H9 (cell line): ENCODE data around the gene B3GNT7. TPM values are rescaled to one million over a fixed set of nuclear protein-coding genes. Genes with fewer than 3 reads are reported as not detected.

ENCODE experiments used
- DNase-seq: peaks from one replicate; pipeline ENCODE4 v3.0.0-alpha.2; 2017
- H2AFZ ChIP-seq: one replicate; pipeline ENCODE4 v1.6.1; 2013; ENCODE audit warnings: mild to moderate bottlenecking, low read length, control low read depth, moderate library complexity
- H2AK5ac ChIP-seq: 2 replicates; pipeline ENCODE4 v1.6.1; 2013; ENCODE audit warnings: low read length, control low read depth, mixed read lengths; ENCODE audit not compliant: insufficient read length
- H2BK120ac ChIP-seq: one replicate; pipeline ENCODE4 v1.6.1; 2013; ENCODE audit warnings: low read depth, mild to moderate bottlenecking, low read length, control low read depth, inconsistent platforms; ENCODE audit not compliant: poor library complexity, severe bottlenecking
- H2BK12ac ChIP-seq: 2 replicates; pipeline ENCODE4 v1.6.1; 2013; ENCODE audit warnings: low read length, control low read depth, mixed read lengths, low read depth; ENCODE audit not compliant: insufficient read length
- H2BK15ac ChIP-seq: 2 replicates; pipeline ENCODE4 v1.6.1; 2013; ENCODE audit warnings: low read depth, low read length, control low read depth
- H2BK20ac ChIP-seq: one replicate; pipeline ENCODE4 v1.6.1; 2013; ENCODE audit warnings: low read depth, mild to moderate bottlenecking, low read length, control low read depth, inconsistent platforms; ENCODE audit not compliant: poor library complexity, severe bottlenecking
- H2BK5ac ChIP-seq: 2 replicates; pipeline ENCODE4 v1.6.1; 2013; ENCODE audit warnings: low read length, control low read depth, mixed read lengths; ENCODE audit not compliant: insufficient read length
- H3K14ac ChIP-seq: 2 replicates; pipeline ENCODE4 v1.6.1; 2013; ENCODE audit warnings: low read length, control low read depth; ENCODE audit not compliant: insufficient read depth
- H3K18ac ChIP-seq: 2 replicates; pipeline ENCODE4 v1.6.1; 2013; ENCODE audit warnings: low read depth, mild to moderate bottlenecking, mixed read lengths, low read length, control low read depth; ENCODE audit not compliant: insufficient read length
- H3K23ac ChIP-seq: 2 replicates; pipeline ENCODE4 v1.6.1; 2013; ENCODE audit warnings: low read length, control low read depth, mixed read lengths, low read depth; ENCODE audit not compliant: insufficient read length
- H3K23me2 ChIP-seq: 2 replicates; pipeline ENCODE4 v1.6.1; 2013; ENCODE audit warnings: low read depth, mild to moderate bottlenecking, mixed read lengths, low read length, control low read depth; ENCODE audit not compliant: insufficient read length, poor library complexity, severe bottlenecking
- H3K27ac ChIP-seq: 2 replicates; pipeline ENCODE4 v1.5.1; 2013; ENCODE audit warnings: low read length, control low read depth, mixed read lengths, low read depth; ENCODE audit not compliant: insufficient read length
- H3K27me3 ChIP-seq: 2 replicates; pipeline ENCODE4 v1.6.1; 2013; ENCODE audit warnings: low read length, control low read depth, inconsistent platforms; ENCODE audit not compliant: insufficient read depth
- H3K4ac ChIP-seq: 2 replicates; pipeline ENCODE4 v1.6.1; 2013; ENCODE audit warnings: low read depth, mild to moderate bottlenecking, control low read depth, inconsistent platforms, low read length, moderate library complexity
- H3K4me1 ChIP-seq: 2 replicates; pipeline ENCODE4 v1.6.1; 2013; ENCODE audit warnings: low read length, control low read depth, inconsistent platforms; ENCODE audit not compliant: insufficient read depth
- H3K4me2 ChIP-seq: 2 replicates; pipeline ENCODE4 v1.6.1; 2013; ENCODE audit warnings: low read length, control low read depth, mixed read lengths; ENCODE audit not compliant: insufficient read length, insufficient read depth
- H3K56ac ChIP-seq: 2 replicates; pipeline ENCODE4 v1.6.1; 2013; ENCODE audit warnings: low read depth, mild to moderate bottlenecking, mixed read lengths, low read length, control low read depth; ENCODE audit not compliant: insufficient read length
- H3K79me1 ChIP-seq: 2 replicates; pipeline ENCODE4 v1.6.1; 2013; ENCODE audit warnings: low read depth, mild to moderate bottlenecking, moderate library complexity, low read length, control low read depth, inconsistent platforms; ENCODE audit not compliant: insufficient read depth, poor library complexity, severe bottlenecking
- H3K79me2 ChIP-seq: 2 replicates; pipeline ENCODE4 v1.6.1; 2013; ENCODE audit warnings: low read length, control low read depth, inconsistent platforms; ENCODE audit not compliant: insufficient read depth
- H3K9ac ChIP-seq: 2 replicates; pipeline ENCODE4 v1.6.1; 2013; ENCODE audit warnings: low read length, control low read depth, mixed read lengths; ENCODE audit not compliant: insufficient read length; ENCODE audit errors: extremely low read depth
- H3K9me3 ChIP-seq: one replicate; pipeline ENCODE4 v1.6.1; 2013; ENCODE audit warnings: low read depth, low read length, inconsistent platforms; ENCODE audit not compliant: control insufficient read depth
- H3T11ph ChIP-seq: one replicate; pipeline ENCODE4 v1.6.1; 2013; ENCODE audit warnings: mild to moderate bottlenecking, low read length, control low read depth, inconsistent platforms
- H4K20me1 ChIP-seq: one replicate; pipeline ENCODE4 v1.6.1; 2013; ENCODE audit not compliant: control insufficient read depth, insufficient read length, insufficient read depth
- H4K5ac ChIP-seq: 2 replicates; pipeline ENCODE4 v1.6.1; 2013; ENCODE audit warnings: low read depth, mild to moderate bottlenecking, mixed read lengths, low read length, control low read depth; ENCODE audit not compliant: insufficient read length
- H4K8ac ChIP-seq: replicated peaks from 2 replicates; pipeline ENCODE4 v1.6.1; 2013; ENCODE audit warnings: low read length, control low read depth, mixed read lengths, low read depth; ENCODE audit not compliant: insufficient read length
- H4K91ac ChIP-seq: 2 replicates; pipeline ENCODE4 v1.6.1; 2013; ENCODE audit warnings: low read depth, mild to moderate bottlenecking, moderate library complexity, mixed read lengths, low read length, control low read depth; ENCODE audit not compliant: insufficient read length
- H3K27ac Mint-ChIP-seq, 3 experiments: 2 replicates in 2 of 3; 3 replicates in 1 of 3; pipeline ENCODE4 v1.8.0; 2020 to 2021; ENCODE audit warnings: mixed read lengths in 3 of 3, mild to moderate bottlenecking in 1 of 3, moderate library complexity in 1 of 3
- H3K27me3 Mint-ChIP-seq: 2 replicates; pipeline ENCODE4 v1.8.0; 2021; ENCODE audit warnings: low read depth, mild to moderate bottlenecking, moderate library complexity, mixed read lengths
- H3K36me3 Mint-ChIP-seq, 3 experiments: 2 replicates in 2 of 3; 3 replicates in 1 of 3; pipeline ENCODE4 v1.8.0; 2020 to 2021; ENCODE audit warnings: low read depth in 3 of 3, mixed read lengths in 3 of 3; ENCODE audit not compliant: insufficient read depth in 1 of 3
- H3K4me1 Mint-ChIP-seq, 2 experiments: 2 replicates each; pipeline ENCODE4 v1.8.0; 2020; ENCODE audit warnings: mixed read lengths in 2 of 2
- H3K4me3 Mint-ChIP-seq, 2 experiments: 2 replicates in 1 of 2; 3 replicates in 1 of 2; pipeline ENCODE4 v1.8.0; 2020 to 2021; ENCODE audit warnings: mild to moderate bottlenecking in 2 of 2, mixed read lengths in 2 of 2, moderate library complexity in 1 of 2
- H3K9me3 Mint-ChIP-seq, 2 experiments: 2 replicates in 1 of 2; 3 replicates in 1 of 2; pipeline ENCODE4 v1.8.0; 2020; ENCODE audit warnings: mild to moderate bottlenecking in 2 of 2, mixed read lengths in 2 of 2, moderate library complexity in 1 of 2
- CTCF ChIP-seq: fragments of 200-600 bp; sonication (generic); conservative IDR thresholded peaks from 3 replicates; pipeline ENCODE4 v1.8.0; 2021; ENCODE audit warnings: antibody characterized with exemption, mild to moderate bottlenecking
- WGBS: extraction: QIAGEN DNeasy Blood & Tissue Kit; methylation state at CpG from one replicate; pipeline ENCODE4 v1.1.7; 2013; ENCODE audit warnings: missing lambda C conversion rate, low lambda C conversion rate, mixed read lengths; ENCODE audit not compliant: insufficient read length; ENCODE audit errors: extremely low coverage; 5-methylcytosine and 5-hydroxymethylcytosine counted together
- total RNA-seq: library from RNA; stranded (reverse); gene quantifications from 2 replicates; pipeline ENCODE4 v1.2.1, GENCODE V29; 2021

The B3GNT7 gene
- total RNA-seq, 1 experiment from 2014 or later = 42.2 TPM

GRCh38 chr2:231409776-231410175 is 14.3 kb downstream of the B3GNT7 start:
- Histone ChIP-seq H3K14ac (no peak overlapping the region), H3K56ac (no peak overlapping the region), H2BK5ac (no peak overlapping the region), H3K27me3 (no peaks in the 10 kb centered on the region), H3K18ac (peak overlapping the region; percentile 15), H2BK12ac (no peak overlapping the region), H3K23ac (no peak overlapping the region), H4K5ac (no peak overlapping the region), H3K4me1 (peaks cover 9% of the 10 kb centered on the region; the same call in 1 of the 2 replicates), H3K27ac (no peak overlapping the region), H4K8ac (no peak overlapping the region), H3K9ac (no peak overlapping the region), H2BK15ac (no peak overlapping the region; the same call in 1 of the 2 replicates), H3K4me2 (no peak overlapping the region), H3K23me2 (peaks cover 9% of the 10 kb centered on the region), H2AFZ (no peak overlapping the region), H3K79me2 (no peaks in the 10 kb centered on the region), H3K4ac (no peak overlapping the region), H2AK5ac (no peak overlapping the region), H4K91ac (peak overlapping the region; percentile 71), H2BK20ac (no peak overlapping the region), H3K9me3 (no peaks in the 10 kb centered on the region), H3T11ph (no peak overlapping the region), H3K79me1 (no peaks in the 10 kb centered on the region), H2BK120ac (peak overlapping the region; percentile 26), H4K20me1 (no peaks in the 10 kb centered on the region)
- H3K27ac Mint-ChIP-seq = peak overlapping the region; percentile 100; a peak in 6 of 7 replicates
- no peak for TF ChIP-seq CTCF
- H3K27me3 Mint-ChIP-seq = no peaks in the 10 kb centered on the region; the same call in 1 of the 2 replicates
- peaks cover 3 to 12% (median 7%) of the 10 kb centered on the region in 3 experiments; a peak in 5 of 7 replicates for H3K36me3 Mint-ChIP-seq
- no peak for DNase-seq
- WGBS = no CpG with 5 or more reads among the region's 5 CpGs
- H3K9me3 Mint-ChIP-seq = peaks cover 16 to 26% of the 10 kb centered on the region in 2 experiments
- H3K4me1 Mint-ChIP-seq = peaks cover 63 to 69% of the 10 kb centered on the region in 2 experiments
- H3K4me3 Mint-ChIP-seq = no peak overlapping the region
